ENCODE measurements around the gene DSG4.

DSG4 gene

DNA sequence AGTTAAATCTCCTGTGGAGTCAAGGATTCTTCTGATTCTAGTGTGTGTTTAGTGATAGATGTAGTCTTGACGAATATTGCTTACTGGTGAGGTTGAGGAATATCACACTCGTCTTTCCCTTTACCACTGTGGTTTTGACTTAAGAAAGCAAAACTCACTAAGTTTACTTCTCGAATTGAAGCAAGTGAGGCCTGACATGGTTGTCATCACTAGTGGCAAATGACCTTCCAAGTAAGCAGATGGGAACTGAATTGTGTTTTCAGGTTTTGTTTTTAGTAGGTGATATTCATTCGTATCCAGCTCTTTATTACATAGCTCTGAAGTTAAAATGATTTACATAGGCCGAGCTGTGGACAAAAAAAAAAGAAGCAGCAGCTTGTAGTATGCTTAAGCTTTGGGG lies 20.6 kb upstream of the DSG4 start:
- H3K27me3 ChIP-seq (replicated peaks; ENCODE audit: control insufficient read depth, insufficient read depth, low read length) = no peaks in the 10 kb centered on the region
- DNase-seq (ENCODE audit: extremely low read depth, insufficient read length) = peak; percentile 51
- H3K36me3 ChIP-seq (ENCODE audit: control insufficient read depth, insufficient read depth, low read length) = no peaks in the 10 kb centered on the region
- TF ChIP-seq CTCF (IDR thresholded peaks at IDR 0.05; ENCODE audit: insufficient read depth, low read length, poor library complexity, severe bottlenecking) = no peak
- no peak overlapping the region for H3K4me3 ChIP-seq (replicated peaks; ENCODE audit: low read depth, low read length)

DNA sequence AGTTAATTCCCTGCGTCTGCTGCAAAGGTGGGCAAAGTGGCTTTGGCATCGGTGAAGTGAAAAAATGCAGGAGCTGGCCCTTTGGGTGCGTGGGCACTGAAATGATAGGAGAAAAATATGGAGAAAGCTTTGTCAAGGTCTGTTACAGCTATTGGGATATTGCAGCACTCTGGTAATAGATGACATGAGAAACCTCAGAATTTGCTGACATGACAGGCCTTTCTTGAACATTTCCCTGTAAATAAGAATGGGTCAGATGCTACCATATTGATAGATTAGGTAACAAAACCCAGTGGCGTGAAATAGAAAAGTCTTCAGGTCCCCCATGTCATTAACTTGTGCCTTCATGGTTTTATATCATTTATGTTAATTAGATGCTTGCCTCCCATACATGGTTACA lies 12.4 kb upstream of the DSG4 start:
- DNase-seq (ENCODE audit: extremely low read depth, insufficient read length) = no peak
- Histone ChIP-seq H3K4me3 (replicated peaks; ENCODE audit: low read depth, low read length) (no peak overlapping the region), H3K36me3 (ENCODE audit: control insufficient read depth, insufficient read depth, low read length) (no peaks in the 10 kb centered on the region), H3K27me3 (replicated peaks; ENCODE audit: control insufficient read depth, insufficient read depth, low read length) (no peaks in the 10 kb centered on the region)
- TF ChIP-seq CTCF (IDR thresholded peaks at IDR 0.05; ENCODE audit: insufficient read depth, low read length, poor library complexity, severe bottlenecking) = no peak

DNA sequence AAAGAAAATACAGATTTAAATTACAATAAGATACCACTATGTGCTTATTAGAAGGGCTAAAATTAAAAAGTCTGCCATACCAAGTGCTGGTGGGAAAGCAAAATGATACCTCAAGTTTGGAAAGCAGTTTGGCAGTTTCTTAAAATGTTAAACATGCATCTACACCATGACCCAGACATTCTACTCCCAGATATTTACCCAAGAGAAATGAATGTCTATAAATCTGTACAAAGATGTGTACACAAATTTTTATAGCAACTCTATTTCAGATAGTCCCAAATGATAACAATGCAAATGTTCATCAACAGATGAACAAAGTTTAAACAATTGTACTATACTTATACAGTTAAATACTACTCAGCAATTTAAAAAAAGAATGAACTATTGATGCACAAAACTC lies 7.1 kb upstream of the DSG4 start:
- Histone ChIP-seq H3K27me3 (replicated peaks; ENCODE audit: control insufficient read depth, insufficient read depth, low read length) (no peaks in the 10 kb centered on the region), H3K36me3 (ENCODE audit: control insufficient read depth, insufficient read depth, low read length) (no peaks in the 10 kb centered on the region), H3K4me3 (replicated peaks; ENCODE audit: low read depth, low read length) (no peak overlapping the region)
- no peak for DNase-seq (ENCODE audit: extremely low read depth, insufficient read length)
- no peak for TF ChIP-seq CTCF (IDR thresholded peaks at IDR 0.05; ENCODE audit: insufficient read depth, low read length, poor library complexity, severe bottlenecking)

DNA sequence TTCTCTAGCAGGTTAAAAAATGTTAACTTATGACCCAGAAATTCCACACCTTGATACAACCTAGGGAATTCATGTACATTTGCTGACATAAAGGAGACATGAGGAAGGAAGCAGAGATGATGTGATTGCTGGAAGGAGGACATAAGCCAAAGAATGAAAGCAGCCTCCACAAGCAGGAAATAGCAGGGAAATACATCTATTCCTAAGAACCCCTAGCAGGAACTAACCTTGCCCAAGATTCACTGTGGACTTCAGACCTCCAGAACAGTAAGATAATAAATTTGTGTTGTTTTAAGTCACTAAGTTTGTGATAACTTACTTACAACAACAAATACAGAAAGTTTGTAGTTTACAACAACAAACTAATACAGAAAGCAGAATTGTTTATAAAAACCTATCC lies 4.6 kb upstream of the DSG4 start:
- Histone ChIP-seq H3K36me3 (ENCODE audit: control insufficient read depth, insufficient read depth, low read length) (no peaks in the 10 kb centered on the region), H3K27me3 (replicated peaks; ENCODE audit: control insufficient read depth, insufficient read depth, low read length) (no peaks in the 10 kb centered on the region), H3K4me3 (replicated peaks; ENCODE audit: low read depth, low read length) (no peak overlapping the region)
- no peak for DNase-seq (ENCODE audit: extremely low read depth, insufficient read length)
- TF ChIP-seq CTCF (IDR thresholded peaks at IDR 0.05; ENCODE audit: insufficient read depth, low read length, poor library complexity, severe bottlenecking) = no peak

GRCh38 chr18:31373641-31374040 lies 2.9 kb upstream of the DSG4 start:
- DNase-seq (ENCODE audit: extremely low read depth, insufficient read length) = no peak
- Histone ChIP-seq H3K27me3 (replicated peaks; ENCODE audit: control insufficient read depth, insufficient read depth, low read length) (no peaks in the 10 kb centered on the region), H3K4me3 (replicated peaks; ENCODE audit: low read depth, low read length) (no peak overlapping the region), H3K36me3 (ENCODE audit: control insufficient read depth, insufficient read depth, low read length) (no peaks in the 10 kb centered on the region)
- TF ChIP-seq CTCF (IDR thresholded peaks at IDR 0.05; ENCODE audit: insufficient read depth, low read length, poor library complexity, severe bottlenecking) = no peak

DNA sequence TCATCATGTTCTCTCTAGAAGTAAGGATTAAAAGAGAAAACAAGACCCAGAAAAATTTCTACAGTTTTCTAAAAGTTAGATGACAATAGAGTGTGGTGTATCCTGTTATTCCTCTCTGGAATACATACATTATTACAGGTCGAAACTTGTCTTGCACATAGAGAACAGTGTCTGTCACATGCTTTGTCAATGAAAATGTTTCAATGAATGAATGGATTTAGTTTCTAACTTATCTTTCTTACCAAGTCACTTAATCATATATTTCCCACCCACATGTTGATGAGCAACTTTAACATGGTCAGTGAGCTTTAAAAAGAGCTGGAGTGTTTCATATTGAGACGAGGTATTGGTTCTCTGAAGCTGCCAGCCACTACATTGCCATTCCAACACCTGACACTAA lies 4.3 kb downstream of the DSG4 start:
- DNase-seq (ENCODE audit: extremely low read depth, insufficient read length) = no peak
- TF ChIP-seq CTCF (IDR thresholded peaks at IDR 0.05; ENCODE audit: insufficient read depth, low read length, poor library complexity, severe bottlenecking) = no peak
- Histone ChIP-seq H3K4me3 (replicated peaks; ENCODE audit: low read depth, low read length) (no peak overlapping the region), H3K36me3 (ENCODE audit: control insufficient read depth, insufficient read depth, low read length) (no peaks in the 10 kb centered on the region), H3K27me3 (replicated peaks; ENCODE audit: control insufficient read depth, insufficient read depth, low read length) (no peaks in the 10 kb centered on the region)

All from GM06990 (cell line).